Measurements from ENCODE around the gene PRRT2. TPM values are rescaled to one million over a fixed set of nuclear protein-coding genes. Genes with fewer than 3 reads are reported as not detected.

PRRT2 gene
- total RNA-seq, 4 donors from 2014 or later: 10.0 to 28.4 (median 18.5) TPM

GRCh38 chr16:29794231-29794710 lies 17.7 kb upstream of the PRRT2 start:
- H3K4me1 ChIP-seq: peaks cover 0 to 22% (median 12%) of the 10 kb centered on the region in 4 donors
- H3K27ac ChIP-seq: no peak overlapping the region
- no peak overlapping the region for H3K4me3 ChIP-seq
- no peak for DNase-seq (ENCODE audit: low spot score in 2 of 2)
- 98 to 100% methylated on average over 3 of the region's 3 CpGs for WGBS, 2 donors
- TF ChIP-seq CTCF (IDR thresholded peaks at IDR 0.05): no peak
- no peaks in the 10 kb centered on the region for H3K9me3 ChIP-seq
- H3K36me3 ChIP-seq: peaks cover 7 to 27% (median 11%) of the 10 kb centered on the region in 3 donors
- no peaks in the 10 kb centered on the region for H3K27me3 ChIP-seq

- Histone ChIP-seq H3K27ac (no peak overlapping the region), H3K4me1 (peaks cover 0 to 17% (median 9%) of the 10 kb centered on the region in 4 donors), H3K4me3 (no peak overlapping the region), H3K27me3 (no peaks in the 10 kb centered on the region), H3K36me3 (peaks cover 4 to 43% (median 18%) of the 10 kb centered on the region in 3 donors), H3K9me3 (no peaks in the 10 kb centered on the region)
- TF ChIP-seq EP300 (IDR thresholded peaks at IDR 0.05) (no peak), POLR2A (IDR thresholded peaks at IDR 0.05) (no peak), CTCF (IDR thresholded peaks at IDR 0.05) (no peak)
- no peak for DNase-seq (ENCODE audit: low spot score in 2 of 2)
- WGBS, 2 donors: 89 to 92% methylated on average over 8 of the region's 8 CpGs
Measured at GRCh38 chr16:29802416-29802935, 9.5 kb upstream of the PRRT2 start.

- H3K36me3 ChIP-seq: peaks cover 0 to 37% (median 14%) of the 10 kb centered on the region in 3 donors
- whole genome bisulfite sequencing, 2 donors: 76 to 81% methylated on average over 8 of the region's 8 CpGs
- H3K27ac ChIP-seq: peak overlapping the region; percentile 88 to 99 (median 94)
- H3K4me1 ChIP-seq: peaks cover 0 to 32% (median 24%) of the 10 kb centered on the region in 4 donors
- no peak for DNase-seq (ENCODE audit: low spot score in 2 of 2)
- H3K9me3 ChIP-seq: no peaks in the 10 kb centered on the region
- peak overlapping the region in 2 of 4 donors; percentile 51 to 75 for H3K4me3 ChIP-seq
- no peaks in the 10 kb centered on the region for H3K27me3 ChIP-seq
- TF ChIP-seq CTCF (IDR thresholded peaks at IDR 0.05): no peak
- no peak for TF ChIP-seq EP300 (IDR thresholded peaks at IDR 0.05)
- no peak for TF ChIP-seq POLR2A (IDR thresholded peaks at IDR 0.05)
Measured at GRCh38 chr16:29804020-29804419, 8.0 kb upstream of the PRRT2 start.

GRCh38 chr16:29804455-29805231 lies 7.3 kb upstream of the PRRT2 start:
- H3K4me3 ChIP-seq: peak overlapping the region; percentile 51 to 85 (median 76)
- TF ChIP-seq EP300 (IDR thresholded peaks at IDR 0.05) (no peak), CTCF (IDR thresholded peaks at IDR 0.05) (no peak), POLR2A (IDR thresholded peaks at IDR 0.05) (no peak)
- peak; percentile 30 to 63 for DNase-seq (ENCODE audit: low spot score in 2 of 2)

More at GRCh38 chr16:29804455-29805231, 7.3 kb upstream of the PRRT2 start:
- Histone ChIP-seq H3K9me3 (no peaks in the 10 kb centered on the region), H3K36me3 (peaks cover 0 to 37% (median 12%) of the 10 kb centered on the region in 3 donors), H3K4me1 (peaks cover 0 to 38% (median 29%) of the 10 kb centered on the region in 4 donors), H3K27me3 (no peaks in the 10 kb centered on the region), H3K27ac (peak overlapping the region; percentile 88 to 99 (median 94))
- WGBS, 2 donors: 1 to 4% methylated on average over 13 to 26 of the region's 26 CpGs
